GM21576 (cell line): ENCODE results near the gene TSR3.

Experiments
- ATAC-seq: cut with Tn5 transposase; IDR thresholded peaks from one replicate; pipeline ENCODE4 v1.9.1; 2021; ENCODE audit warnings: mild to moderate bottlenecking, moderate library complexity; ENCODE audit not compliant: unreplicated experiment

TSR3 gene

GRCh38 chr16:1351582-1352362, at the start of gene TSR3, which contains the start of gene GNPTG:
Gene TSR3 (minus strand): TSS chr16:1351878. CDS start chr16:1351804, 74 bp downstream.
Gene GNPTG (plus strand): TSS chr16:1351931. CDS start chr16:1351966, 35 bp downstream.
- ATAC-seq: peak; percentile 58

- ATAC-seq: no peak
These were observed 49.5 kb upstream of the TSR3 start for GRCh38 chr16:1401061-1401757.

- ATAC-seq: no peak
These were observed 47.3 kb upstream of the TSR3 start for GRCh38 chr16:1398826-1399581.

- ATAC-seq: no peak
These were observed 46.7 kb upstream of the TSR3 start for GRCh38 chr16:1398351-1398750.

- ATAC-seq: no peak
These were observed 46.1 kb upstream of the TSR3 start for GRCh38 chr16:1397779-1398178.

- ATAC-seq: no peak
These were observed 43.9 kb upstream of the TSR3 start for GRCh38 chr16:1395444-1396031.

- ATAC-seq: no peak
These were observed 42.8 kb upstream of the TSR3 start for GRCh38 chr16:1394367-1394951.

GRCh38 chr16:1393613-1394176, 42.0 kb upstream of the TSR3 start:
- no peak for ATAC-seq

- ATAC-seq: no peak
These were observed 41.1 kb upstream of the TSR3 start for GRCh38 chr16:1392826-1393225.

- no peak for ATAC-seq
These were observed 38.6 kb upstream of the TSR3 start for GRCh38 chr16:1390239-1390779.

- ATAC-seq: no peak
These were observed 38.1 kb upstream of the TSR3 start for GRCh38 chr16:1389762-1390161.

GRCh38 chr16:1387331-1387730, 35.7 kb upstream of the TSR3 start:
- ATAC-seq: no peak

- ATAC-seq: no peak
These were observed 33.6 kb upstream of the TSR3 start for GRCh38 chr16:1385232-1385631.

GRCh38 chr16:1383556-1383955, 31.9 kb upstream of the TSR3 start:
- ATAC-seq: no peak

- no peak for ATAC-seq
These were observed 30.1 kb upstream of the TSR3 start for GRCh38 chr16:1381612-1382406.

- no peak for ATAC-seq
These were observed 28.5 kb upstream of the TSR3 start for GRCh38 chr16:1380195-1380594.

GRCh38 chr16:1379304-1380076, 27.8 kb upstream of the TSR3 start:
- no peak for ATAC-seq

GRCh38 chr16:1378804-1379303, 27.2 kb upstream of the TSR3 start:
- ATAC-seq: no peak
